ENCODE measurements around the gene POMC.

- TF ChIP-seq CTCF (IDR thresholded peaks at IDR 0.05; ENCODE audit: low read depth, low read length), result no peak
- no peak for TF ChIP-seq EZH2phosphoT487 (IDR thresholded peaks at IDR 0.05; ENCODE audit: low read depth)
These were observed 10.1 kb downstream of the POMC start for GRCh38 chr2:25158096-25158852.
